Measurements from ENCODE around the gene NOP14. TPM values are rescaled to one million over a fixed set of nuclear protein-coding genes. Genes with fewer than 3 reads are reported as not detected.
"Not testable (repeated sequence)": the region's sequence is repeated elsewhere in the genome, so short reads cannot be mapped to it uniquely, and the experiment has no call there.

Gene NOP14
- total and polyA plus RNA-seq, 8 donors, result 11.7 to 68.7 (median 18.1) TPM

GRCh38 chr4:2924286-2924685 is 38.9 kb downstream of the NOP14 start:
- DNase-seq, result peak in 1 of 2 donors; percentile 24
- peaks cover 65 to 88% (median 74%) of the 10 kb centered on the region in 4 donors for H3K36me3 ChIP-seq
- peak overlapping the region in 3 of 5 donors; percentile 6 to 47 (median 25) for H3K27ac ChIP-seq

GRCh38 chr4:2923668-2924173 is 39.5 kb downstream of the NOP14 start:
- peaks cover 59 to 86% (median 71%) of the 10 kb centered on the region in 4 donors for H3K36me3 ChIP-seq
- DNase-seq, result peak in 1 of 2 donors; percentile 26
- WGBS, 5 donors, result 86 to 91% (median 88%) methylated on average over 16 of the region's 16 CpGs
- H3K9me3 ChIP-seq, result no peaks in the 10 kb centered on the region
- no peaks in the 10 kb centered on the region for H3K27me3 ChIP-seq
- intact Hi-C loops (cut with DNase I; ENCODE audit: low total_unique reads), result no loop called here
- no peak overlapping the region for H3K27ac ChIP-seq
- TF ChIP-seq, protein P1, sequence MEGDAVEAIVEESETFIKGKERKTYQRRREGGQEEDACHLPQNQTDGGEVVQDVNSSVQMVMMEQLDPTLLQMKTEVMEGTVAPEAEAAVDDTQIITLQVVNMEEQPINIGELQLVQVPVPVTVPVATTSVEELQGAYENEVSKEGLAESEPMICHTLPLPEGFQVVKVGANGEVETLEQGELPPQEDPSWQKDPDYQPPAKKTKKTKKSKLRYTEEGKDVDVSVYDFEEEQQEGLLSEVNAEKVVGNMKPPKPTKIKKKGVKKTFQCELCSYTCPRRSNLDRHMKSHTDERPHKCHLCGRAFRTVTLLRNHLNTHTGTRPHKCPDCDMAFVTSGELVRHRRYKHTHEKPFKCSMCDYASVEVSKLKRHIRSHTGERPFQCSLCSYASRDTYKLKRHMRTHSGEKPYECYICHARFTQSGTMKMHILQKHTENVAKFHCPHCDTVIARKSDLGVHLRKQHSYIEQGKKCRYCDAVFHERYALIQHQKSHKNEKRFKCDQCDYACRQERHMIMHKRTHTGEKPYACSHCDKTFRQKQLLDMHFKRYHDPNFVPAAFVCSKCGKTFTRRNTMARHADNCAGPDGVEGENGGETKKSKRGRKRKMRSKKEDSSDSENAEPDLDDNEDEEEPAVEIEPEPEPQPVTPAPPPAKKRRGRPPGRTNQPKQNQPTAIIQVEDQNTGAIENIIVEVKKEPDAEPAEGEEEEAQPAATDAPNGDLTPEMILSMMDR (IDR thresholded peaks at IDR 0.05), result no peak
- TF ChIP-seq POLR2A (IDR thresholded peaks at IDR 0.05) (no peak), POLR2AphosphoS5 (IDR thresholded peaks at IDR 0.05) (no peak), EP300 (IDR thresholded peaks at IDR 0.05) (no peak)
- peaks cover 10 to 41% (median 25%) of the 10 kb centered on the region in 4 donors for H3K4me1 ChIP-seq
- no peak overlapping the region for H3K4me3 ChIP-seq

More at GRCh38 chr4:2924286-2924685, 38.9 kb downstream of the NOP14 start:
- TF ChIP-seq POLR2A (IDR thresholded peaks at IDR 0.05), result no peak
- TF ChIP-seq POLR2AphosphoS5 (IDR thresholded peaks at IDR 0.05), result no peak
- TF ChIP-seq, protein P1 (IDR thresholded peaks at IDR 0.05), result no peak
- no peak for TF ChIP-seq EP300 (IDR thresholded peaks at IDR 0.05)
- no peak overlapping the region for H3K4me3 ChIP-seq
- H3K27me3 ChIP-seq, result no peaks in the 10 kb centered on the region
- whole genome bisulfite sequencing, 5 donors, result 81 to 89% (median 83%) methylated on average over 8 of the region's 8 CpGs
- no peaks in the 10 kb centered on the region for H3K9me3 ChIP-seq
- intact Hi-C loops (cut with DNase I; ENCODE audit: low total_unique reads), result no loop called here
- H3K4me1 ChIP-seq, result peaks cover 10 to 46% (median 26%) of the 10 kb centered on the region in 4 donors

DNA sequence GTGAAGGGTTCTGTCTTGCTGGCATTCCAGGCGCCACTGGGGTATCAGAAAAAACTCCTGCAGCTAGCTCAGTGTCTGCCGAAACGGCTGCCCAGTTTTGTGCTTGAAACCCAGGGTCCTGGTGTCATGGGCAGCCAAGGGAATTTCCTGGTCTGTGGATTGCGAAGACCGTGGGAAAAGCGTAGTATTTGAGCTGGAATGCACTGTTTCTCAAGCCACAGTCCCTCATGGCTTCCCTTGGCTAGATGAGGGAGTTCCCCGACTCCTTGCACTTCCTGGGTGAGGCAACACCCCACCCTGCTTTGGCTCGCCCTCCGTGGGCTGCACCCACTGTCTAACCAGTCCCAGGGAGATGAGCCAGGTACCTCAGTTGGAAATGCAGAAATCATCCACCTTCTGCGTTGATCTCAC is 40.1 kb downstream of the NOP14 start:
- intact Hi-C loops (cut with DNase I; ENCODE audit: low total_unique reads), result no loop called here
- H3K4me3 ChIP-seq, result no peak overlapping the region
- DNase-seq, result peak in 1 of 2 donors; percentile 25
- peak overlapping the region in 2 of 5 donors; percentile 18 to 27 for H3K27ac ChIP-seq
- 74 to 90% (median 80%) methylated on average over 8 to 10 of the region's 10 CpGs for WGBS, 5 donors
- H3K9me3 ChIP-seq, result no peaks in the 10 kb centered on the region
- peaks cover 10 to 35% (median 25%) of the 10 kb centered on the region in 4 donors for H3K4me1 ChIP-seq
- no peaks in the 10 kb centered on the region for H3K27me3 ChIP-seq
- peaks cover 53 to 82% (median 68%) of the 10 kb centered on the region in 4 donors for H3K36me3 ChIP-seq
- TF ChIP-seq POLR2AphosphoS5 (IDR thresholded peaks at IDR 0.05) (no peak), EP300 (IDR thresholded peaks at IDR 0.05) (no peak)

DNA sequence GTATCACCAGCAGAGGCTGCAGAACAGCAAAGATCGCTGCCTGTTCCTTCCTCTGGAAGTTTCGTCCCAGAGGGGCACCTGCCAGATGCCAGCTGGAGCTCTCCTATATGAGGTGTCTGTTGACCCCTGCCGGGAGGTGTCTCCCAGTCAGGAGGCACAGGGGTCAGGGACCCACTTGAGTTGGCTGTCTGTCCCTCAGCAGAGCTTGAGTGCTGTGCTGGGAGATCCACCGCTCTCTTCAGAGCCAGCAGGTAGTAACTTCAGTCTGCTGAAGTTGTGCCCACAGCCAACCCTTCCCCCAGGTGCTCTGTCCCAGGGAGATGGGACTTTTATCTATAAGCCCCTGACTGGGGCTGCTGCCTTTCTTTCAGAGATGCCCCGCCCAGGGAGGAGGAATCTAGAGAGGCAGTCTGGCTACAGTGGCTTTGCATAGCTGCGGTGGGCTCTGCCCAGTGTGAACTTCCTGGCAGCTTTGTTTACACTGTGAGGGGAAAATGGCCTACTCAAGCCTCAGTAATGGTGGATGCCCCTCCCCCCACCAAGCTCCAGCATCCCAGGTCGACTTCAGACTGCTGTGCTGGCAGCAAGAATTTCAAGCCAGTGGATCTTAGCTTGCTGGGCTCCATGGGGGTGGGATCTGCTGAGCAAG is 40.6 kb downstream of the NOP14 start:
- intact Hi-C loops (cut with DNase I; ENCODE audit: low total_unique reads); H3K9me3 ChIP-seq; H3K27me3 ChIP-seq; H3K4me3 ChIP-seq: not testable (repeated sequence)
- peak overlapping the region in 2 of 5 donors; percentile 18 to 27 for H3K27ac ChIP-seq
- peaks cover 10 to 34% (median 25%) of the 10 kb centered on the region in 4 donors for H3K4me1 ChIP-seq
- 51 to 61% (median 56%) methylated on average over 5 to 7 of the region's 7 CpGs for WGBS, 5 donors
- peak in 1 of 2 donors; percentile 27 for DNase-seq
- H3K36me3 ChIP-seq, result peaks cover 47 to 82% (median 65%) of the 10 kb centered on the region in 4 donors

DNA sequence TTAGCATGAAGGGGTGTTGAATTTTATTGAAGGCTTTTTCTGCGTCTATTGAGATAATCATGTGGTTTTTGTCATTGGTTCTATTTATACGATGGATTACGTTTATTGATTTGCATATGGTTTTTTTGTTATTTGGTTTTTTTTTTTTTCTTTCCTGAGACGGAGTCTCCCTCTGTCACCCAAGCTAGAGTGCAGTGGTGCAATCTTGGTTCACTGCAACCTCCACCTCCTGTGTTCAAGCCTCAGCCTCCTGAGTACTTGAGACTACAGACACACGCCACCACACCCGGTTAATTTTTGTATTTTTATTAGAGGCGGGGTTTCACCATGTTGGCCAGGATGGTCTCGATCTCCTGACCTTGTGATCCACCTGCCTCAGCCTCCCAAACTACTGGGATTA is 44.5 kb downstream of the NOP14 start:
- intact Hi-C loops (cut with DNase I; ENCODE audit: low total_unique reads); DNase-seq; H3K27ac ChIP-seq; H3K9me3 ChIP-seq; H3K27me3 ChIP-seq; H3K4me3 ChIP-seq: not testable (repeated sequence)
- Histone ChIP-seq H3K36me3 (peaks cover 38 to 82% (median 63%) of the 10 kb centered on the region in 4 donors), H3K4me1 (peaks cover 10 to 17% (median 14%) of the 10 kb centered on the region in 4 donors)
- WGBS, 5 donors, result 88 to 97% (median 94%) methylated on average over 8 of the region's 8 CpGs

- intact Hi-C loops (cut with DNase I; ENCODE audit: low total_unique reads); H3K4me3 ChIP-seq; H3K27me3 ChIP-seq; H3K27ac ChIP-seq; DNase-seq; H3K9me3 ChIP-seq: not testable (repeated sequence)
- 77 to 90% (median 81%) methylated on average over 2 of the region's 2 CpGs for WGBS, 5 donors
- Histone ChIP-seq H3K36me3 (peaks cover 38 to 82% (median 63%) of the 10 kb centered on the region in 4 donors), H3K4me1 (peaks cover 9 to 13% (median 11%) of the 10 kb centered on the region in 4 donors)
Observed at GRCh38 chr4:2918300-2918699, 44.9 kb downstream of the NOP14 start.

DNA sequence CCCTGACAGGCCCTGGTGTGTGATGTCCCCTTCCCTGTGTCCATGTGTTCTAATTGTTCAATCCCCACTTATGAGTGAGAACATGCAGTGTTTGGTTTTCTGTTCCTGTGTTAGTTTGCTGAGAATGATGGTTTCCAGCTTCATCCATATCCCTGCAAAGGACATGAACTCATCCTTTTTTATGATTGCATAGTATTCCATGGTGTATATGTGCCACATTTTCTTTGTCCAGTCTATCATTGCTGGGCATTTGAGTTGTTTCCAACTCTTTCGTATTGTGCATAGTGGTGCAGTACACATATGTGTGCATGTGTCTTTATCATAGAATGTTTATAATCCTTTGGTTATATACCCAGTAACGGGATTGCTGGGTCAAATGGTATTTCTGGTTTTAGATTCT is 46.5 kb downstream of the NOP14 start:
- H3K9me3 ChIP-seq; H3K27ac ChIP-seq; H3K4me1 ChIP-seq; intact Hi-C loops (cut with DNase I; ENCODE audit: low total_unique reads); DNase-seq; H3K27me3 ChIP-seq; H3K4me3 ChIP-seq: not testable (repeated sequence)
- H3K36me3 ChIP-seq, result peaks cover 47 to 84% (median 67%) of the 10 kb centered on the region in 4 donors
- WGBS, 5 donors, result 91 to 100% (median 98%) methylated on average over 2 of the region's 2 CpGs

Measured in stomach (tissue), 9 donors.